NCI-H510A (cell line): ENCODE results near the gene STEAP2.
"Not testable (repeated sequence)": the region's sequence is repeated elsewhere in the genome, so short reads cannot be mapped to it uniquely, and the experiment has no call there.

Experiments used
- DNase-seq: peaks from one replicate; lab custom pipeline; 2025; lab: John Stamatoyannopoulos, UW

The STEAP2 gene

GRCh38 chr7:90211391-90212148, at the start of gene STEAP2:
TSS of gene STEAP2 (plus strand) at chr7:90211740. CDS start at chr7:90225083, 13,343 bp downstream.
- DNase-seq: peak; percentile 73

DNA sequence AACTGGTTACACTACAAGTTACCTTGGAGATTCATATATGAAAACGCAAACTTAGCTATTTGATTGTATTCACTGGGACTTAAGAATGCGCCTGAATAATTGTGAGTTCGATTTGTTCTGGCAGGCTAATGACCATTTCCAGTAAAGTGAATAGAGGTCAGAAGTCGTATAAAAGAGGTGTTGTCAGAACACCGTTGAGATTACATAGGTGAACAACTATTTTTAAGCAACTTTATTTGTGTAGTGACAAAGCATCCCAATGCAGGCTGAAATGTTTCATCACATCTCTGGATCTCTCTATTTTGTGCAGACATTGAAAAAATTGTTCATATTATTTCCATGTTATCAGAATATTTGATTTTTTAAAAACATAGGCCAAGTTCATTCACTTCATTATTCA, 48.0 kb upstream of the STEAP2 start:
- no peak for DNase-seq

DNA sequence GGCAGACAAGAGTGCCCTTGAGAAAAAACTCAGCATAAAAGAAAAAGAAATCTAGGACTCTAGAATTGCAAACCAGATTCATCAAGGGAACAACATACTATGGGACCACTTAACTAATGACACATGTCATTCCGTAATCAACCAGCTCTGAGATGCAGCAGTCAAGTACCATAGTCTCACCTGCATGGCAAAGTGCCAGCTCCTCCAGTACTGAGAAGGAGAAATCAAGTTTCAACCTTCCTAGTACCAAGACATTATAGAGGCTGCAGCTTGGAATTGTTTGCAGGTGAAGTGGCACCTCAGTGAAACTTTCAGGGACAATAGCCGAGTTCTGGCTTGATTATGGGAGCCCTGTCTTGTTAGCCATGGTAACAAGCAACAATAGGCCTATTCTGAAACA, 45.8 kb upstream of the STEAP2 start:
- DNase-seq: no peak

DNA sequence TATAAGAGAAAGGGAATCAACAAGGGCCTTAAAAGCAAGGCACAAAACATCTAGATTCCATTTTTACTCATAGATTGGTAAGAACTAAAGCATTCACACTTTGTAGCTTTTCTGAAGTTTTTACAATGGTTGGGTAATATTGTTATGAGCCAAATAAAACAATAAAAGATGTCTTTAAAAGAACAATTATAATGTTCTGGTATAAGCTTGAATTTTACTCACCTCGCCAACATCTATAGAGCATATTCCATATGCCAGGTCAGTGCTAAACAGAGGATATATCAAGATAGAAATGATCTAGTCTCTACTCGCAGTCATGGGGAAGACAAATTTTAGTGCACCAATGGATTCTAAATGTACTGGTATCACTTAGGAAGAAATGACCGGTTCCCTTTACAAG, 45.4 kb upstream of the STEAP2 start:
- no peak for DNase-seq

DNA sequence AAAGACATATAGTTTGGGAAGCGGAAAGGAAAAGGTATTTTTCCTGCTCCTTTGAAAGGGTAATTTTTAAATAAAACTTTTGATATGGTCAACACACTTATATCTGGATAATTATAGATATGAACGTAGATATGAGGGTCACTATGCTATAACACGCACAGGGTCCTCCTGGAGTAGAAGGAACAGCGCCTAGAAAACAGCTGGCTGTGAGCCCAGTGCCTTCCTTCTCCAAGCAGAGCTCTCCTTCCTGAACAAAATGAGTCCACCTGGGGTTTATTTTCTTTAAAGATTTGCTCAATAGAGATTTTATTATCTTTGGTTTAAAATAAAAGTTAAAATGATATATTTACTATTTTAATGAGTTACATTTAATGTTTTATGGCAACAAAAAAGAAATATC, 44.2 kb upstream of the STEAP2 start:
- no peak for DNase-seq

- no peak for DNase-seq
Observed at GRCh38 chr7:90169891-90170290, 41.6 kb upstream of the STEAP2 start.

- DNase-seq: no peak
Observed at GRCh38 chr7:90172121-90172520, 39.4 kb upstream of the STEAP2 start.

DNA sequence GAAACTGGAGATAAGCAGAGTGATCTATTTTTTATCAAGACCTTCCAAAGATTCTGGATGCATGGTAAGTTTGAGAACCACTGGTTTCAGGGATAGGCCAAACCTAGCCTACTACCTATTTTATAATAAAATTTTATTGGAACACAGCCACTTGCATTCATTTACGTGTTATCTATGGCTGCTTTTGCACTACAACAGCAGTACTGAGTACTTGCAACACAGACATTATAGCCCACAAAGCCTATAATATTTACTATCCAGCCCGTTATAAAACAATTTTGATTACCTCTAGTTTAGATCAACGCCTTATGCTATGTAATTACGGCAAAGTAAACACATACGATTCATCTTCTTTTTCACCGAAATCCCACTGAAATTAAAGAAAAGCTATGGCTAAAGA, 38.9 kb upstream of the STEAP2 start:
- DNase-seq: no peak

DNA sequence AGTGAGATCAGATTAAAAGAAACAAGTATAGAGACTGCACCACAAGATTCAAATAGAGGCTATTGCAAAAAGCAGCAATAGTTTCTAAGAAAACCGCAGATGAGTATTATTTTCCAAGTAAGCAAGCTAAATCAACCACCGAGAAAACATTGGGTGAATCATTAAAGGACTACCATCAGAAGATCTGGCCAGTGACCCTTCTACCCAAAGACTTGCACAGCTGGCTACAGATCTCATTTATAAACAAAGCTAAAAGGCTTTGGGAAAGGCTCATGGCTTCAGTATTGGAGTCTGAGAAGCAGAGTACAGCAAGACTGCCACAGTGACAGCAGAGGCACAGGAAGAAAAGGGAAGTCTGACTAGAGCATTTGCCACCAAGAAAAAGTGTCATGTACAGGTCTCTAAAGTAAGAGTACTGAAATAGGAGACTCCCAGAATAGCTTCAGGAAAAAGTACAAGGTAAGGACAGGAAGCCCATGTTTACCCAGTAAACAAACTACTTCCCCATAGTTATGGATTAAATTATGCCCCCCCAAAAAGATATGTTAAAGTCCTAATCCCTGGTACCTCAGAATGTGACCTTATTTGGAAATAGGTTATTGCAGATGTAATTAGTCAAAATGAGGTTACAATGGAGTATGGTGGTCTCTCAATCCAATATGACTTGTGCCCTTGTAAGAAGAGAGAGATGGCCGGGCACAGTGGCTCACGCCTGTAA, 38.3 kb upstream of the STEAP2 start:
- no peak for DNase-seq

DNA sequence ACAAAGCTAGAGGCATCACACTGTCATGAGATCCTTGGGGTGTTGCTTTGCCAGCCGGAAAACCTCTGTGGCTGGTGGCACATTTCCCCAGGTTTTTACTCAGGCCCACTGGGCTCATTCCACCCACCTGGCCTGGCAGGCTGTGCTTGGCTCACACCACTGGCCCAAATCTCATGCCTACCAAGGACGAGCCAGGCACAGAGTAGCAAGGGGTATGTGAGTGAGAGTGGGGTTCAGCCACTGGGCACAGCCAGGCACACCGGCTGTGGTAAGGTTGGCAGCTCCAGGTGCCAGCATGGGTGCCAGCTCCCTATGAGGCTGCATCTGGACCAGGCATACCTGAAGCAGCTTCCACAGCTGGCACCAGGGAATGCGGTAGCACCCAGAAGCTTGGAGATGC, 35.9 kb upstream of the STEAP2 start:
- no peak for DNase-seq

DNA sequence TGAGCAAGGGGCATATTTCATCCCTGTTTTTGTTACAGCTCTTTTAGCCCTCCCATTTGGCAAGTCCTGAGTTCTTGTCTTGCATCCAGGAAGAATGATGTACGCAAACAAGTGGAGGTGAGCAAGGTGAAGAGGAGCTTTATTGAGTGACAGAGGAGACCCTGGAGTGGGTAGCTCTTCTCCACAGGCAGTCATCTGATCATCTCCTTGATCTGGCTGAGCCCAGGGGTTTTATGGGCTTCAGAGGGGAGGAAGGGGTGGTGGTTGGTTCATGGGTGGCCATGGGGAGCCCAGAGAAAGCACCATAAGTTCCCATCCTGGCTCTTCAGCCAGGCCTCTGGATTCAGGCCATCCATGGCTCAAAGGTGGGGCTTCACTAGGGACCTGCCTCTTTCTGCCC, 35.3 kb upstream of the STEAP2 start:
- no peak for DNase-seq

- DNase-seq: no peak
Observed at GRCh38 chr7:90178166-90178565, 33.4 kb upstream of the STEAP2 start.

GRCh38 chr7:90178679-90179278, 32.8 kb upstream of the STEAP2 start:
- DNase-seq: no peak

DNA sequence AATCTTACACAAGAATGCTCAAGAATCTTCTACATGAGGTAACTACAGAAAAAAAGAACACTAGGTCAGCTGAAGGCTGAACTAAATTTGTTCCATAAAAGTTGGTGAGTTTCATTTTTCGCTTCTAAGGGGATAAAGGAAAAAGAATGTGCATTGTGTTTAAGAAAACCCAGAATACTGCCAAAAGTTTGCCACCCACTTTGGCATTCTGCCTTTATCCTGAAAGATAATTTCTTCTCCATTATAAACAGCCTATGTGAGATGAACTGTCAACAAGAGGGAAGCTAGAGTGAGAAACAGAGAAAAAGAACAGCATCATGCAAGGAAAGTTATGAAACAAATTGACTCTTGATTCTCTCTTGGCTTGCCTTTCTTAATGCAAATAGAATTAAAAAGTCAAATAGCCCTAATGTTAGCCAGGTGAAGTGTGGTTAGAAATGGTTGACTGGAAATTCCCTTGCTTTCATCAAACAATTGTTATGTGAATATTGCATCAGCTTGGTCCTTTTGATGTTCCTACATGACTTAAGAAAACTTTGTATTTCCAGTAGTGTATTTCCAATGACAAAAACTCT, 31.4 kb upstream of the STEAP2 start:
- no peak for DNase-seq

DNA sequence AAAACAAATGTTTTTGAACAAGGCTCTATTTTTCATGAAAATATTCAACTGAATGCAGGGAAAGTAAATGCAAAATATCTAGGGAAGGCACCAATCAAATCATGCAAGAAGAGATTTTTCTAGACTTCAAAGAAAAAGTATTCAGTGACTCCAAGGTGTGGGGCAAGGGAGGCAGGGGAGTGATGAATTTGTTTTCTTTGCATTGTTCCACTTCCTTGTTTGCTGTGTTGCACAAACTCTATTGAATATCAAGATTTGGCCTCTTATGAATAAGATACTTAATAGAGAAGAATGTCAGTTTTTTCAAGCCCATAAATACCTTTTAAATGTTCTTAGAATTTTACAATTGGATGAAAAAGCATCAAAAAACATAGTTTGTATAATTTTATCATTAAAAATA, 30.9 kb upstream of the STEAP2 start:
- no peak for DNase-seq

GRCh38 chr7:90181485-90181884, 30.1 kb upstream of the STEAP2 start:
- no peak for DNase-seq

DNA sequence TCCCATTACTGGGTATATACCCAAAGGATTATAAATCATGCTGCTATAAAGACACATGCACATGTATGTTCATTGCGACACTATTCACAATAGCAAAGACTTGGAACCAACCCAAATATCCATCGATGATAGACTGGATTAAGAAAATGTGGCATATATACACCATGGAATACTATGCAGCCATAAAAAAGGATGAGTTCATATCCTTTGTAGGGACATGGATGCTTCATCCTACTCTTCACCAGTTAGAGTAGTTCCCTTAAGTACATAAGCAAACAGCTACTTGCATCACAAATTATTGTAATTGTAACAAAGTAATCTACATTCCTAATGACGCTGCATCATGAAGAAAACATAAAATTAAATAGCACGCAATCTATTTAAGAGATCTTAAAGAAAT, 25.2 kb upstream of the STEAP2 start:
- not testable (repeated sequence) for DNase-seq

- no peak for DNase-seq
Observed at GRCh38 chr7:90187507-90188050, 24.0 kb upstream of the STEAP2 start.

DNA sequence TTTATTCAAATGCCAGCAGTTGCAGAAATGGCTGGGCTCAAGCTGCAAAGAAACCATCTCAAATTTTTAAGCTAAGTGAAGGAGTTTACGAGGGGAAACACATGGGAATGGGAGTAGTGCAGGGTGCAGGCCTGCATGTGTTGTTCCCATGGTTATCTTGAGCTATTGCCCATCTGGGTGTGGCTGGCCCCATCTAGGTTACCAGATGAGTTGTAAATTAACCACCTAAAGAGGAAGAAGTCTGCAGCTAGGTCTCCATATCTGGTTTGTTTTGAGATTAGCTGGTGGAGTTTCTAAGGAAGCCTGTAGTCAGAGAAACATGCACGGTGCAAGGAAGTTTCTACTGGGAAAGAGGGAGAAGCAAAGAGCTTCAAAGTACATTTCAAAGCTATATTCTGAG, 23.3 kb upstream of the STEAP2 start:
- DNase-seq: no peak

GRCh38 chr7:90190995-90191394, 20.5 kb upstream of the STEAP2 start:
- no peak for DNase-seq

GRCh38 chr7:90191648-90192047, 19.9 kb upstream of the STEAP2 start:
- DNase-seq: no peak

DNA sequence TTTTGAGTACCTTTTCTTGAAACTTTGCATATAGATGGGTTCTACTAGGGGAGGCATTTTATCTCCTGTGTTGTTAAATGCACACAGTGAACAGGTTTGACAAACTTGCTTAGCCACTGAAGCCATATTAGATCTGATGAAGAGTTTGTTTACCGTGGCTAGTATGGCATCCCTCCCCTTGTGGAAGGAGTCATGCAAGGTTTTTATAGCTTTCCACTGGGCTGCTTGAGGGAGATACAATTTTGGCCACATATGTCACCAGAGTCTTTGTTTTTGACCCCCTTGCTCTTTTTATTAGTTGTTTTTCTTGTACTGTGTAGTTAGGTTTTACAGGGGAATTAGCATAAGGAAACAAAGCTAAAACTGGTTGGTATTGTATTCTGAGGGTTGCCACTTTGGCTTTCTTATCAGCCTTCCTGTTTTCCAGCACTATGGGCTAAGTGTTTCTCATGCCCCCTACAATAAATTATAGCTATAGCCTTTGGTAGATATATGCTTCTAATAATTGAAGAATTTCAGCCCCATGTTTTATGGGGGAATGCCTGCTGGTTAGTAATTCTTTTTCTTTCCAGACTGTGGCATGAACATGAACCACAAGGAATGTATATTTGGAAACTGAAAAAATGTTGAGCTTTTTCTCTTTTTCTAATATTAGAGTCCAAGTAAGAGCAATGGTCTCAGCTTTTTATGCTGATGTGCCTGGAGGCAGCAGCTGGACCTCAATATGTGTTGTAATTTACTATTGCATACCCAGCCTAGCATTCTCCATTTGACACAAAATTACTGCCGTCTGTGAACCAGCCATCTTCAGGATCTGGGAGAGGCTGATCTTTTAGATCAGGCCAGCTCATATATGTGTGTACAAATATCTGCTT, 18.4 kb upstream of the STEAP2 start:
- no peak for DNase-seq
